Measurements from ENCODE around the gene SMG9.
"Not testable (repeated sequence)": the region's sequence is repeated elsewhere in the genome, so short reads cannot be mapped to it uniquely, and the experiment has no call there.

The SMG9 gene

GRCh38 chr19:43774103-43774939, 19.6 kb upstream of the SMG9 start:
- Histone ChIP-seq H3K9ac (ENCODE audit: low read depth, low read length) (peak overlapping the region; percentile 59), H3K36me3 (ENCODE audit: insufficient read depth, low read length) (no peaks in the 10 kb centered on the region), H3K9me3 (ENCODE audit: control insufficient read depth, insufficient read depth, low read length) (no peaks in the 10 kb centered on the region), H3K4me1 (ENCODE audit: insufficient read depth, low read length) (peaks cover 22% of the 10 kb centered on the region; the same call in 1 of the 2 replicates)

- Histone ChIP-seq H3K36me3 (ENCODE audit: insufficient read depth, low read length) (no peaks in the 10 kb centered on the region), H3K9ac (ENCODE audit: low read depth, low read length) (peak overlapping the region; percentile 59), H3K4me1 (ENCODE audit: insufficient read depth, low read length) (peaks cover 20% of the 10 kb centered on the region; the same call in 1 of the 2 replicates), H3K9me3 (ENCODE audit: control insufficient read depth, insufficient read depth, low read length) (no peaks in the 10 kb centered on the region)
These were observed 19.0 kb upstream of the SMG9 start for GRCh38 chr19:43773725-43774102.

- Histone ChIP-seq H3K9ac (ENCODE audit: low read depth, low read length) (no peak overlapping the region), H3K36me3 (ENCODE audit: insufficient read depth, low read length) (no peaks in the 10 kb centered on the region), H3K4me1 (ENCODE audit: insufficient read depth, low read length) (peaks cover 20% of the 10 kb centered on the region; the same call in 1 of the 2 replicates), H3K9me3 (ENCODE audit: control insufficient read depth, insufficient read depth, low read length) (no peaks in the 10 kb centered on the region)
These were observed 14.5 kb upstream of the SMG9 start for GRCh38 chr19:43769256-43769655.

GRCh38 chr19:43768273-43769050, 13.7 kb upstream of the SMG9 start:
- Histone ChIP-seq H3K36me3 (ENCODE audit: insufficient read depth, low read length) (no peaks in the 10 kb centered on the region), H3K9me3 (ENCODE audit: control insufficient read depth, insufficient read depth, low read length) (no peaks in the 10 kb centered on the region), H3K9ac (ENCODE audit: low read depth, low read length) (no peak overlapping the region), H3K4me1 (ENCODE audit: insufficient read depth, low read length) (peaks cover 26% of the 10 kb centered on the region; the same call in 1 of the 2 replicates)

GRCh38 chr19:43767818-43768217, 13.1 kb upstream of the SMG9 start:
- H3K9ac ChIP-seq (ENCODE audit: low read depth, low read length), result no peak overlapping the region
- peaks cover 24% of the 10 kb centered on the region; the same call in 1 of the 2 replicates for H3K4me1 ChIP-seq (ENCODE audit: insufficient read depth, low read length)
- no peaks in the 10 kb centered on the region for H3K9me3 ChIP-seq (ENCODE audit: control insufficient read depth, insufficient read depth, low read length)
- no peaks in the 10 kb centered on the region for H3K36me3 ChIP-seq (ENCODE audit: insufficient read depth, low read length)

GRCh38 chr19:43767316-43767715, 12.6 kb upstream of the SMG9 start:
- H3K9ac ChIP-seq (ENCODE audit: low read depth, low read length), result no peak overlapping the region
- H3K9me3 ChIP-seq (ENCODE audit: control insufficient read depth, insufficient read depth, low read length), result no peaks in the 10 kb centered on the region
- H3K36me3 ChIP-seq (ENCODE audit: insufficient read depth, low read length), result no peaks in the 10 kb centered on the region
- peaks cover 24% of the 10 kb centered on the region; the same call in 1 of the 2 replicates for H3K4me1 ChIP-seq (ENCODE audit: insufficient read depth, low read length)

- H3K4me1 ChIP-seq (ENCODE audit: insufficient read depth, low read length), result peaks cover 24% of the 10 kb centered on the region; the same call in 1 of the 2 replicates
- no peaks in the 10 kb centered on the region for H3K9me3 ChIP-seq (ENCODE audit: control insufficient read depth, insufficient read depth, low read length)
- no peaks in the 10 kb centered on the region for H3K36me3 ChIP-seq (ENCODE audit: insufficient read depth, low read length)
- H3K9ac ChIP-seq (ENCODE audit: low read depth, low read length), result no peak overlapping the region
These were observed 11.9 kb upstream of the SMG9 start for GRCh38 chr19:43766755-43767043.

GRCh38 chr19:43765109-43765876, 10.5 kb upstream of the SMG9 start:
- H3K9me3 ChIP-seq (ENCODE audit: control insufficient read depth, insufficient read depth, low read length), result no peaks in the 10 kb centered on the region
- H3K4me1 ChIP-seq (ENCODE audit: insufficient read depth, low read length), result peaks cover 24% of the 10 kb centered on the region; the same call in 1 of the 2 replicates
- H3K9ac ChIP-seq (ENCODE audit: low read depth, low read length), result peak overlapping the region; percentile 1; the same call in 1 of the 2 replicates
- no peaks in the 10 kb centered on the region for H3K36me3 ChIP-seq (ENCODE audit: insufficient read depth, low read length)

- peaks cover 24% of the 10 kb centered on the region; the same call in 1 of the 2 replicates for H3K4me1 ChIP-seq (ENCODE audit: insufficient read depth, low read length)
- H3K9ac ChIP-seq (ENCODE audit: low read depth, low read length), result peak overlapping the region; percentile 1; the same call in 1 of the 2 replicates
- not testable (repeated sequence) for H3K9me3 ChIP-seq (ENCODE audit: control insufficient read depth, insufficient read depth, low read length); H3K36me3 ChIP-seq (ENCODE audit: insufficient read depth, low read length)
These were observed 9.9 kb upstream of the SMG9 start for GRCh38 chr19:43764684-43765083.

GRCh38 chr19:43763473-43763939, 8.7 kb upstream of the SMG9 start:
- no peak overlapping the region for H3K9ac ChIP-seq (ENCODE audit: low read depth, low read length)
- H3K9me3 ChIP-seq (ENCODE audit: control insufficient read depth, insufficient read depth, low read length), result no peaks in the 10 kb centered on the region
- H3K4me1 ChIP-seq (ENCODE audit: insufficient read depth, low read length), result peaks cover 30% of the 10 kb centered on the region; the same call in 1 of the 2 replicates
- H3K36me3 ChIP-seq (ENCODE audit: insufficient read depth, low read length), result no peaks in the 10 kb centered on the region

- no peaks in the 10 kb centered on the region for H3K9me3 ChIP-seq (ENCODE audit: control insufficient read depth, insufficient read depth, low read length)
- H3K4me1 ChIP-seq (ENCODE audit: insufficient read depth, low read length), result peaks cover 30% of the 10 kb centered on the region; the same call in 1 of the 2 replicates
- H3K36me3 ChIP-seq (ENCODE audit: insufficient read depth, low read length), result no peaks in the 10 kb centered on the region
- no peak overlapping the region for H3K9ac ChIP-seq (ENCODE audit: low read depth, low read length)
These were observed 8.1 kb upstream of the SMG9 start for GRCh38 chr19:43762814-43763213.

- Histone ChIP-seq H3K9me3 (ENCODE audit: control insufficient read depth, insufficient read depth, low read length) (no peaks in the 10 kb centered on the region), H3K9ac (ENCODE audit: low read depth, low read length) (no peak overlapping the region), H3K4me1 (ENCODE audit: insufficient read depth, low read length) (peaks cover 34% of the 10 kb centered on the region; the same call in 1 of the 2 replicates), H3K36me3 (ENCODE audit: insufficient read depth, low read length) (0 out of 2 replicates have a peak, but pooled peaks cover 5% of the 10 kb centered on the region)
These were observed 6.2 kb upstream of the SMG9 start for GRCh38 chr19:43760941-43761340.

- Histone ChIP-seq H3K36me3 (ENCODE audit: insufficient read depth, low read length) (0 out of 2 replicates have a peak, but pooled peaks cover 5% of the 10 kb centered on the region), H3K4me1 (ENCODE audit: insufficient read depth, low read length) (peaks cover 22% of the 10 kb centered on the region; the same call in 1 of the 2 replicates), H3K9ac (ENCODE audit: low read depth, low read length) (no peak overlapping the region), H3K9me3 (ENCODE audit: control insufficient read depth, insufficient read depth, low read length) (no peaks in the 10 kb centered on the region)
These were observed 4.8 kb upstream of the SMG9 start for GRCh38 chr19:43759515-43759914.

- Histone ChIP-seq H3K9ac (ENCODE audit: low read depth, low read length) (peak overlapping the region; percentile 98), H3K36me3 (ENCODE audit: insufficient read depth, low read length) (peaks cover 5% of the 10 kb centered on the region; the same call in 1 of the 2 replicates), H3K4me1 (ENCODE audit: insufficient read depth, low read length) (peaks cover 14% of the 10 kb centered on the region; the same call in 1 of the 2 replicates), H3K9me3 (ENCODE audit: control insufficient read depth, insufficient read depth, low read length) (no peaks in the 10 kb centered on the region)
These were observed 567 bp upstream of the SMG9 start for GRCh38 chr19:43755256-43755801.

Measured in ES-I3 (cell line).